HCT116 (cell line): ENCODE results near the gene RAB3C. TPM values are rescaled to one million over a fixed set of nuclear protein-coding genes. Genes with fewer than 3 reads are reported as not detected.

Experiments
- ATAC-seq: fragments of 200-7000 bp; cut with Tn5 transposase; 2 replicates; pipeline ENCODE4 v1.9.1; 2020; ENCODE audit warnings: mild to moderate bottlenecking, moderate library complexity
- BruUV-seq: library from RNA; stranded (reverse); fragments of 400-500 nt; replicated peaks from 2 replicates; lab custom pipeline; 2021; lab: Mats Ljungman, UMichigan
- CTCF ChIA-PET: fragments of 300-600 bp; sonication (Branson Sonifier 250); formaldehyde crosslinking; loops from one replicate; lab custom pipeline; 2021; ENCODE audit warnings: antibody characterized with exemption; lab: Charles Lee
- POLR2A ChIA-PET: fragments of 300-600, 350-600 bp; sonication (Branson Sonifier 250); formaldehyde crosslinking; loops from one replicate; lab custom pipeline; 2021; ENCODE audit warnings: antibody characterized with exemption; lab: Charles Lee
- RAD21 ChIA-PET, 2 experiments: fragments of 300-600 bp; sonication (Branson Sonifier 250); formaldehyde crosslinking; loops; one replicate each; lab custom pipeline; 2023; ENCODE audit warnings: low total read pairs in 2 of 2; ENCODE audit not compliant: uncharacterized antibody in 2 of 2, unreplicated experiment in 2 of 2, low non-redundant PET in 1 of 2; lab: Charles Lee
- DNase-seq: peaks from one replicate; pipeline ENCODE4 v3.0.0-alpha.2; 2010; ENCODE audit warnings: low read depth, low spot score
- H2AFZ ChIP-seq: fragments of 200-600 bp; shearing (Covaris generic), sonication (generic); 2 replicates; pipeline ENCODE4 v1.6.1; 2017; ENCODE audit warnings: low read depth, mixed run types, mixed read lengths, antibody characterized with exemption, low read length; ENCODE audit not compliant: poor library complexity, severe bottlenecking
- H3K27ac ChIP-seq: 2 replicates; pipeline ENCODE4 v1.5.1; 2012; ENCODE audit warnings: low read depth, low read length
- H3K27me3 ChIP-seq: fragments of 200-600 bp; sonication (generic); 2 replicates; pipeline ENCODE4 v1.6.1; 2016; ENCODE audit warnings: mixed run types, low read length, mixed read lengths; ENCODE audit not compliant: insufficient read depth
- H3K36me3 ChIP-seq, 2 experiments: fragments of 200-500 bp in 1 of 2; fragments of 200-600 bp in 1 of 2; sonication (Bioruptor generic) in 1 of 2; sonication (generic) in 1 of 2; 2 replicates each; pipeline versions ENCODE4 v1.5.1 to v1.6.1; 2014 to 2016; ENCODE audit warnings: low read length in 2 of 2, inconsistent platforms in 1 of 2, mixed read lengths in 1 of 2, mixed run types in 1 of 2; ENCODE audit not compliant: insufficient read depth in 2 of 2, control insufficient read depth in 1 of 2
- H3K4me1 ChIP-seq, 2 experiments: fragments of 200-600 bp in 1 of 2; sonication (generic) in 1 of 2; 2 replicates each; pipeline versions ENCODE4 v1.5.1 to v1.6.1; 2012 to 2017; ENCODE audit warnings: low read length in 2 of 2, inconsistent platforms in 1 of 2, mild to moderate bottlenecking in 1 of 2, mixed read lengths in 1 of 2, mixed run types in 1 of 2, moderate library complexity in 1 of 2; ENCODE audit not compliant: insufficient read depth in 2 of 2, control insufficient read depth in 1 of 2
- H3K4me2 ChIP-seq: fragments of 200-600 bp; sonication (generic); 2 replicates; pipeline ENCODE4 v1.6.1; 2017; ENCODE audit warnings: mixed run types, low read length, mixed read lengths
- H3K4me3 ChIP-seq, 2 experiments: fragments of 200-600 bp in 1 of 2; sonication (generic) in 1 of 2; replicated peaks in 1 of 2; 2 replicates each; pipeline ENCODE4 v1.5.1; 2011 to 2016; ENCODE audit warnings: low read length in 2 of 2, control low read depth in 1 of 2, low read depth in 1 of 2, mild to moderate bottlenecking in 1 of 2, mixed read lengths in 1 of 2, mixed run types in 1 of 2
- H3K79me2 ChIP-seq: fragments of 200-600 bp; sonication (generic); 2 replicates; pipeline ENCODE4 v1.6.1; 2017; ENCODE audit warnings: mild to moderate bottlenecking, mixed run types, low read length, moderate library complexity, mixed read lengths; ENCODE audit not compliant: insufficient read depth
- H3K9ac ChIP-seq: fragments of 200-600 bp; sonication (generic); 2 replicates; pipeline ENCODE4 v1.6.1; 2016; ENCODE audit warnings: low read length, mixed read lengths
- H3K9me2 ChIP-seq: fragments of 200-600 bp; sonication (generic), shearing (Covaris generic); 2 replicates; pipeline ENCODE4 v1.6.1; 2017; ENCODE audit warnings: mixed run types, mild to moderate bottlenecking, moderate library complexity; ENCODE audit not compliant: insufficient read depth
- H3K9me3 ChIP-seq, 2 experiments: fragments of 200-500 bp in 1 of 2; fragments of 200-600 bp in 1 of 2; sonication (Bioruptor generic) in 1 of 2; sonication (generic) in 1 of 2; 2 replicates each; pipeline ENCODE4 v1.6.1; 2014 to 2017; ENCODE audit warnings: low read length in 2 of 2, mixed read lengths in 2 of 2, inconsistent platforms in 1 of 2, low read depth in 1 of 2, mild to moderate bottlenecking in 1 of 2, mixed run types in 1 of 2, moderate library complexity in 1 of 2; ENCODE audit not compliant: control insufficient read depth in 1 of 2, insufficient read depth in 1 of 2
- H4K20me1 ChIP-seq: fragments of 200-600 bp; sonication (generic), shearing (Covaris generic); 2 replicates; pipeline ENCODE4 v1.6.1; 2017; ENCODE audit warnings: mixed run types, mild to moderate bottlenecking, moderate library complexity; ENCODE audit not compliant: insufficient read depth
- CEBPB ChIP-seq: IDR thresholded peaks from 2 replicates; pipeline ENCODE4 v1.6.1; 2012; ENCODE audit warnings: low read depth
- EZH2 ChIP-seq: fragments of 200-600 bp; sonication (generic); IDR thresholded peaks from 2 replicates; pipeline ENCODE4 v1.6.1; 2017; ENCODE audit warnings: antibody characterized with exemption, mixed run types
- JUND ChIP-seq: IDR thresholded peaks from 2 replicates; pipeline ENCODE4 v1.6.1; 2012
- POLR2AphosphoS5 ChIP-seq: IDR thresholded peaks from 2 replicates; pipeline ENCODE4 v1.6.1; 2011; ENCODE audit warnings: mild to moderate bottlenecking, low read depth, low read length, moderate library complexity
- RAD21 ChIP-seq: IDR thresholded peaks from 2 replicates; pipeline ENCODE4 v1.6.1; 2012; ENCODE audit warnings: low read depth, mild to moderate bottlenecking
- SIN3A ChIP-seq: IDR thresholded peaks from 2 replicates; pipeline ENCODE4 v1.6.1; 2012; ENCODE audit warnings: low read depth
- SRF ChIP-seq: IDR thresholded peaks from 2 replicates; pipeline ENCODE4 v1.6.1; 2012; ENCODE audit warnings: low read depth
- intact Hi-C: fragments of 100-400 bp; cut with micrococcal nuclease; formaldehyde crosslinking; loops from 2 replicates; pipeline ENCODE4 v1.10.0; 2022
- total RNA-seq: library from RNA; stranded (reverse); gene quantifications from one replicate; pipeline ENCODE4 v1.2.1, GENCODE V29; 2021; ENCODE audit not compliant: unreplicated experiment
- TF ChIP-seq, protein P1 (sequence below), 3 experiments: fragments of 200-600 bp in 1 of 3; sonication (generic) in 1 of 3; IDR thresholded peaks in 2 of 3; conservative IDR thresholded peaks in 1 of 3; 2 replicates each; pipeline ENCODE4 v1.5.1; 2012 to 2017; ENCODE audit warnings: low read depth in 2 of 3, low read length in 2 of 3, antibody characterized with exemption in 1 of 3, borderline replicate concordance in 1 of 3, control low read depth in 1 of 3, mild to moderate bottlenecking in 1 of 3, mixed read lengths in 1 of 3, mixed run types in 1 of 3, moderate library complexity in 1 of 3; ENCODE audit not compliant: insufficient read depth in 1 of 3
- TF ChIP-seq, protein P2 (sequence below): IDR thresholded peaks from 2 replicates; pipeline ENCODE4 v1.6.1; 2011; ENCODE audit warnings: mild to moderate bottlenecking, low read length, moderate library complexity; ENCODE audit not compliant: insufficient replicate concordance; ENCODE audit errors: extremely low read depth
- TF ChIP-seq, protein P3 (sequence below): IDR thresholded peaks from 2 replicates; pipeline ENCODE4 v1.6.1; 2012
- TF ChIP-seq, protein P4 (sequence below): IDR thresholded peaks from 2 replicates; pipeline ENCODE4 v1.6.1; 2012

RAB3C gene
- total RNA-seq, 1 experiment from 2014 or later, result not detected

DNA sequence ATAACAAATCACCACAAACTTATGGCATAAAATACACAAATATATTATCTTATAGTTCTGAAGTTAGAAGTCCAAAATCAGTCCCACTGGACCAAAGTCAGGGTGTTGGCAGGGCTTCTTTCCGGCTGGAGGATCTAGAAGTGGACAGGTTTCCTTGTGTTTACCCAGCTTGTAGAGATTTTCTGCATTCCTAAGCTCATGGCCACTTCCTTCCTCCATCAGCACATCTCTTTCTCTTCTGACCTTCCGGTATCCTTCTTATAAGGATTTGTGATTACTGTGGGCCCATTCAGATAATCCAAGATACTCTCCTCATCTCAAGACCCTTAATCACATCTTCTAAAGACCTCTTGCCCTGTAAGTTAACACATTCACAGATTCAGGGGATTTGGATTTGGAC is 97.6 kb downstream of the RAB3C start:
- ChIA-PET RAD21 (no interaction called here), CTCF (no interaction called here), POLR2A (no interaction called here)
- no peaks in the 10 kb centered on the region for H4K20me1 ChIP-seq
- DNase-seq, result no peak
- H3K9ac ChIP-seq, result no peak overlapping the region
- H3K79me2 ChIP-seq, result no peaks in the 10 kb centered on the region
- no peaks in the 10 kb centered on the region for H3K9me2 ChIP-seq
- no peaks in the 10 kb centered on the region for H3K4me1 ChIP-seq
- ATAC-seq, result no peak
- H3K4me2 ChIP-seq, result no peak overlapping the region
- no peak overlapping the region for H2AFZ ChIP-seq
- H3K27me3 ChIP-seq, result peaks cover 19% of the 10 kb centered on the region; the same call in 1 of the 2 replicates
- no peaks in the 10 kb centered on the region for H3K36me3 ChIP-seq
- no peak overlapping the region for H3K27ac ChIP-seq
- intact Hi-C loops, result no loop called here
- no TSS peak for BruUV-seq
- H3K4me3 ChIP-seq, result no peak overlapping the region
- TF ChIP-seq SIN3A, result no peak
- TF ChIP-seq, protein P1, sequence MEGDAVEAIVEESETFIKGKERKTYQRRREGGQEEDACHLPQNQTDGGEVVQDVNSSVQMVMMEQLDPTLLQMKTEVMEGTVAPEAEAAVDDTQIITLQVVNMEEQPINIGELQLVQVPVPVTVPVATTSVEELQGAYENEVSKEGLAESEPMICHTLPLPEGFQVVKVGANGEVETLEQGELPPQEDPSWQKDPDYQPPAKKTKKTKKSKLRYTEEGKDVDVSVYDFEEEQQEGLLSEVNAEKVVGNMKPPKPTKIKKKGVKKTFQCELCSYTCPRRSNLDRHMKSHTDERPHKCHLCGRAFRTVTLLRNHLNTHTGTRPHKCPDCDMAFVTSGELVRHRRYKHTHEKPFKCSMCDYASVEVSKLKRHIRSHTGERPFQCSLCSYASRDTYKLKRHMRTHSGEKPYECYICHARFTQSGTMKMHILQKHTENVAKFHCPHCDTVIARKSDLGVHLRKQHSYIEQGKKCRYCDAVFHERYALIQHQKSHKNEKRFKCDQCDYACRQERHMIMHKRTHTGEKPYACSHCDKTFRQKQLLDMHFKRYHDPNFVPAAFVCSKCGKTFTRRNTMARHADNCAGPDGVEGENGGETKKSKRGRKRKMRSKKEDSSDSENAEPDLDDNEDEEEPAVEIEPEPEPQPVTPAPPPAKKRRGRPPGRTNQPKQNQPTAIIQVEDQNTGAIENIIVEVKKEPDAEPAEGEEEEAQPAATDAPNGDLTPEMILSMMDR (IDR thresholded peaks at IDR 0.05 in 2 of 3, conservative IDR thresholded peaks at IDR 0.05 in 1 of 3; ENCODE audit: borderline replicate concordance in 1 of 3, insufficient read depth in 1 of 3, low read depth in 2 of 3, low read length in 2 of 3), result no peak
- no peak for TF ChIP-seq CEBPB
- no peak for TF ChIP-seq SRF
- no peak for TF ChIP-seq POLR2AphosphoS5
- TF ChIP-seq EZH2, result no peak
- TF ChIP-seq RAD21, result no peak
- TF ChIP-seq, all 23 proteins: peak for 0
- no peaks in the 10 kb centered on the region for H3K9me3 ChIP-seq

DNA sequence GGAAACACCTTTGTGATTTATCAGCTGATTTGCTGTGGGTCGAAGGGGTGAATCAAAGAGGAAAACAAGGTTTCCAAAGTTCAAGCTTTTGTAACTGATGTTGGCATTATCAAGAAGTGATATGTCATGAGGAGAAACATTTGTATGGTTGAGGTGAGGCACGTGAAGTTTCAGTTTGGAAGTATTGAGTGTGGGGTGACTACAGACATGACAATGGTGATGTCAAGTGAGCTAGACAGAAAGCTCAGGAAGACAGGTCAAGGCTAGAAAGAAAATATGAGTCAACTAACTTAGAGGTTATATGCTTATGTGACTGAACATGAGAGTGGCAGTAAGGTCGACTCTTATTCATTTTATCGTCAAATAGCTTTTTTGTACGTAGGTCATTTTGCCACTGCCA is 99.1 kb downstream of the RAB3C start:
- Histone ChIP-seq H3K4me1 (no peaks in the 10 kb centered on the region), H2AFZ (no peak overlapping the region), H3K9me2 (no peaks in the 10 kb centered on the region), H4K20me1 (no peaks in the 10 kb centered on the region), H3K36me3 (no peaks in the 10 kb centered on the region), H3K79me2 (no peaks in the 10 kb centered on the region), H3K27me3 (peaks cover 13% of the 10 kb centered on the region; the same call in 1 of the 2 replicates), H3K9ac (no peak overlapping the region), H3K9me3 (no peaks in the 10 kb centered on the region), H3K27ac (no peak overlapping the region), H3K4me2 (no peak overlapping the region), H3K4me3 (no peak overlapping the region)
- intact Hi-C loops, result no loop called here
- ChIA-PET RAD21 (no interaction called here), CTCF (no interaction called here), POLR2A (no interaction called here)
- DNase-seq (no peak), ATAC-seq (no peak)
- no peak for TF ChIP-seq JUND
- TF ChIP-seq, protein P2, sequence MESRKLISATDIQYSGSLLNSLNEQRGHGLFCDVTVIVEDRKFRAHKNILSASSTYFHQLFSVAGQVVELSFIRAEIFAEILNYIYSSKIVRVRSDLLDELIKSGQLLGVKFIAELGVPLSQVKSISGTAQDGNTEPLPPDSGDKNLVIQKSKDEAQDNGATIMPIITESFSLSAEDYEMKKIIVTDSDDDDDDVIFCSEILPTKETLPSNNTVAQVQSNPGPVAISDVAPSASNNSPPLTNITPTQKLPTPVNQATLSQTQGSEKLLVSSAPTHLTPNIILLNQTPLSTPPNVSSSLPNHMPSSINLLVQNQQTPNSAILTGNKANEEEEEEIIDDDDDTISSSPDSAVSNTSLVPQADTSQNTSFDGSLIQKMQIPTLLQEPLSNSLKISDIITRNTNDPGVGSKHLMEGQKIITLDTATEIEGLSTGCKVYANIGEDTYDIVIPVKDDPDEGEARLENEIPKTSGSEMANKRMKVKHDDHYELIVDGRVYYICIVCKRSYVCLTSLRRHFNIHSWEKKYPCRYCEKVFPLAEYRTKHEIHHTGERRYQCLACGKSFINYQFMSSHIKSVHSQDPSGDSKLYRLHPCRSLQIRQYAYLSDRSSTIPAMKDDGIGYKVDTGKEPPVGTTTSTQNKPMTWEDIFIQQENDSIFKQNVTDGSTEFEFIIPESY, result no peak
- TF ChIP-seq, protein P1 (IDR thresholded peaks at IDR 0.05 in 2 of 3, conservative IDR thresholded peaks at IDR 0.05 in 1 of 3; ENCODE audit: borderline replicate concordance in 1 of 3, insufficient read depth in 1 of 3, low read depth in 2 of 3, low read length in 2 of 3), result no peak
- TF ChIP-seq SIN3A, result no peak
- TF ChIP-seq, protein P3, sequence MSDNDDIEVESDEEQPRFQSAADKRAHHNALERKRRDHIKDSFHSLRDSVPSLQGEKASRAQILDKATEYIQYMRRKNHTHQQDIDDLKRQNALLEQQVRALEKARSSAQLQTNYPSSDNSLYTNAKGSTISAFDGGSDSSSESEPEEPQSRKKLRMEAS, result no peak
- no peak for TF ChIP-seq POLR2AphosphoS5
- TF ChIP-seq, protein P4, sequence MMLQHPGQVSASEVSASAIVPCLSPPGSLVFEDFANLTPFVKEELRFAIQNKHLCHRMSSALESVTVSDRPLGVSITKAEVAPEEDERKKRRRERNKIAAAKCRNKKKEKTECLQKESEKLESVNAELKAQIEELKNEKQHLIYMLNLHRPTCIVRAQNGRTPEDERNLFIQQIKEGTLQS, result no peak
- no peak for TF ChIP-seq RAD21
- no TSS peak for BruUV-seq
